Jurkat, Clone E6-1 (cell line): Measurements from ENCODE around the gene ANXA5. TPM values are rescaled to one million over a fixed set of nuclear protein-coding genes. Genes with fewer than 3 reads are reported as not detected.
"Not testable (repeated sequence)": the region's sequence is repeated elsewhere in the genome, so short reads cannot be mapped to it uniquely, and the experiment has no call there.

Experiments
- DNase-seq: peaks from one replicate; pipeline ENCODE4 v3.0.0-alpha.2; 2011; ENCODE audit warnings: low read depth, low spot score
- H3K4me3 ChIP-seq: 2 replicates; pipeline ENCODE4 v1.5.1; 2011; ENCODE audit warnings: mild to moderate bottlenecking, low read length, control low read depth, moderate library complexity
- polyA plus RNA-seq: library from polyadenylated mRNA; unstranded; fragments of >200 nt; gene quantifications from one replicate; pipeline ENCODE4 v1.2.1, GENCODE V29; 2012; ENCODE audit warnings: missing spikeins; ENCODE audit not compliant: insufficient read length, insufficient read depth

ANXA5 gene
- polyA plus RNA-seq: 51.4 TPM

DNA sequence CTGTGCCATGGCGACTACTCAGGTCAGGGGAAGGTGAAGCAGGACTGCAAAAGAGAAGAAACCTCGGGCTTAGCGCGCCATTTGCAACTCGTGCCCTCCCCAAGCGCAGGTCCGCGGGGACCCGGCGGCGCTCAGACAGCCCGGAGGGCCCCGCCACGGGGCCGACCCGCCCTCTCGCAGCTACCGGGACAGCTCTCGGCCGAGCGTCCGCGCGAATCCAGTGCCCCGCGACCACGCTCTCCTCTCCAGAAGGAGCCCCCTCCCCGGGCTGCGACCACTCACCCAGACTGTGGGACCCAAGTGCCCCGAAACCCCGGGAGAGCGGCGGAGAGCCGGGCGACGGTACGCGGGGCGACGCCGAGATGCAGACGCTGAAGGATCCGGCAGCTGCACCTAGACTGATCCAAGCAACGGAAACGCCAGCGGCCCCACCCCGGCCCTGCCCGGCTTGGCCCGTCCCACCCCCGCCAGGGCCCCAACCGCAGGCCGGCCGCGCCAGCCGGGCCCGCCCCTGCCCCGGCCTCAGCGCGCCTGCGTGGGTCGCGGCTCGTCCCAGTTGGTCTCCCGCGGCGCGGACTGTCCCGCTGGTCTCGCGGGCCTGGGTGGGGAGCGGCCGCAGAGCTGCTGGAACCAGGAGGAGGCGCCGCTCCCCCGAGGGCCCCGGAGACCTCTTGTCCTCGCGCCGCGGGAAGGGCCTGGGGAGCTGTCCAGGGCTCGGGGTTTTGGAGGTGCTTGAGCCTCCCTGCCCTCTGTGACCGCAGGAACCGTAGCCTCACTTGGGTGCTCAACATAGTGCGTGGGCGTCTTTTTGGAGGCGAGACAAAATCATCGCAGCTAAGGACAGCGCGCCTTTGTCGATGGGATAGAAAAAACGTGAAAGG is at the start of gene ANXA5:
Gene ANXA5, minus strand, starts transcription at position 400 of the 881 bp plus-strand sequence. Its CDS starts 391 bp downstream, at position 9.
- H3K4me3 ChIP-seq: peak within 1 kb of the TSS; percentile 58
- DNase-seq: no peak

DNA sequence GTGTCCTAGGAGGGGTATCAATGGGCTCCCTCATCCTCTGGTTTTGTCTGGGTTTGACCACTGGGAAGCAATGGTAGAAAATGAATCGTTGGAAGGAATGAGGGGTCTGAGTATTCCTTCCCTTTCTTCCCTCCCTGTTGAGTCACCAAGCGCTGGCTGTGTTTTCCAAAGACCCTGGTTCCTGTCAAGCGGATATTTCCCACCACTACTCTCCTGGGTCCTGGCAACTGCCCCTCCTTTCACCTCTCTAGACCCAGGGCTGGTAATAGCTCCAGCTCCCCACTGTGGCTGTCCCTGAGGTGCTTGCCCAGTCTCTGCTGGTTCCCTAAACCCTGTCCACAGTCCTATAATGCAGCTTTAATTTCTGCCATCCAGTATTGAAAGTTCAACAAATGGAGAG is 46.0 kb upstream of the ANXA5 start:
- DNase-seq: no peak

DNA sequence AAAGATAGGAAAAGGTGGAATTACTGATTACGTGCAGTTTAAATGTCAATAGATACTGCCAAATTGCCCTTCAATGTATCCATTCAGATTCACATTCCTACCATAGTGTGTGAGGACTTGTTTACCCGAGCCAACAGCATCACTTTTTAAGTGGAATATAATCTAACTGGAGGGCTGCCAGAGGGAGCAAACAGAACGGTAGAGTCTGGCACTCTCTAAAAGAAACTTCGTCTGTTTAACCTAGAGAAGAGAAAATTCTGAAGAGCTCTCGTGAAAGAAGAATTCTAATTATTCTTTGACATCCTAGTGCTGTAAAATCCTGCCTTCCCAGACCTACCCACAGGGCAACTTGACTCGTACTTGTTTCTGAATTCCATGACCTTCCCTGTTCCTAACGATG is 45.0 kb upstream of the ANXA5 start:
- no peak for DNase-seq
- no peak overlapping the region for H3K4me3 ChIP-seq

More for the DNA sequence above, 46.0 kb upstream of the ANXA5 start:
- H3K4me3 ChIP-seq: no peak overlapping the region

DNA sequence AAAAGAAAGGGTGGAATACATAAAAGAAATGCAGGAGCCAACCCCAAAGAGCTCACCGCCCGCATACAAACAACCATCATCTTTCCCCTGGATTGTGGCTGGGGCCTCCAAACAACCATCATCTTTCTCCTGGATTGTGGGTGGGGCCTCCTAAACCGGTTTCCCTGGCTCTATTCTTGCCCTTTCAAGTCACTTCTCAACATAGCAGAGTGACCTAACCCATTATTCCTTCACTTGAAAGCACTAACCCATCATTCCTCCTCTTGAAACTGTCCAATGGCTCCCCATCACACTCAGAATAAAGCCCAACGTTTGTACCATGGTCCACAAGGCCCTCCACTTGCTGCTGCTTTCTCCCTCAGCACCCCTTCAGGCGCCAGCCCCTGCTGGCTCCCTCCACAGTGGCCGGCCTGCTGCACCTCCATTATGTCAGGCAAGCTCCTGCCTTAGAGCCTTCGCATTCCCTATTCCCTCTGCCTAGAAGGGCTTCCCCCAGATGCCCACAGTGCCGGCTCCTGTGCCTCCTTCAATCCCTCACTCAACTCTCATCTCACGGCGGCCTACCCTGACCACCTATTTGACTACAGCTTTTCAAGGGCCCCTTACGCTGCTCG is 44.1 kb upstream of the ANXA5 start:
- DNase-seq: no peak
- no peak overlapping the region for H3K4me3 ChIP-seq

DNA sequence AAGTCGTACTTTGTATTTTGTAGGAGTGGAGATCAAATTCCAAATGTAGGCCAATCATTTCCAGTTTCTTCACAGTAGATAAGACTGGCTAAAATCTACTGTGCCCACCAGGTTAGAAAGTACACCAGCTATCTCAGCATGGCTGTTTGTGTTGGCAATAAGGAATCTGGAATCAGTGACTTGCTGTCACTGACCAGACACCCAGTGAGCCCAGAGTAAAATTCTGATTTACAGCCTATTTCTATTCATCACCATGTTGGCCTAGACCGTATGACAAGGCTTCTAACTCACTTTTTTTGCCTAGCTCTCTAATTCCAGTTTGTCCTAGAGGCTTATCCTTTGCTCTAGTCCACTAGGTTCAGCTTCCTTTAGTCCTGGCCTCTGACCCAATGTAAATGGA is 42.8 kb upstream of the ANXA5 start:
- no peak overlapping the region for H3K4me3 ChIP-seq
- no peak for DNase-seq

- H3K4me3 ChIP-seq: no peak overlapping the region
- DNase-seq: no peak
Measured at GRCh38 chr4:121738780-121739535, 42.2 kb upstream of the ANXA5 start.

DNA sequence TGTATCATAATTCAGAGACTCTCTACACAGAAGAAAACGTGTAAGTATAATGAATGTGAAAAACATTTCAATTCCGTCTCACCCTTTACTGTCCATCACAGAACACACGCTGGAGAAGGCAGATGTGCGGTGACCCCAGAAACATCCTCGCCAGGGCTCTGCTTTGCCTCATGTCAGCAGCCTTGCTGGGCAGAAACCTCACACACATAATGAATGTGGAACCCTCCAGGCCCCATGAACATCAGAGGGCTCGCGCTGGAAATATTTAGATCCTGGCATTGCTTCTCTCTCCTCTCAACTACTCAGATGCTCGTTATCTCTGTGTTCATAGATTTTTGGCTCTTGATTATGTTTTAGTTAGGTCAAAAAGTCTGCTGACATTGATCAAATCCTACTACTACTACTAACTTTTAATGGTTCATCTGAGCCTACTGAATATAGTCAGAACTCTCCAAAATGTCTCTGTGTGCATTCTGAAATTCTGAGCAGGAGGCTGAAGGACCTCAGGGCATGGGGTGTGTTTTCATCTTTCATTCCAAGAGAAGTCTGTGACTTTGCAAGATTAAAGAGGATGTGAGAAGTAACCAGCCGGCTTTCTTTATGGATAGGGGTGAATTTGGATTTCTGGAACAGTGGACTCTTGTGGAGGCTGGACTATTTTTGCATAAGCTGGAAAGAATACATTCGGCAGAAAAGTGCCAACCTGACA is 41.2 kb upstream of the ANXA5 start:
- no peak overlapping the region for H3K4me3 ChIP-seq
- no peak for DNase-seq

- H3K4me3 ChIP-seq: no peak overlapping the region
- DNase-seq: no peak
Measured at GRCh38 chr4:121736735-121737351, 40.1 kb upstream of the ANXA5 start.

DNA sequence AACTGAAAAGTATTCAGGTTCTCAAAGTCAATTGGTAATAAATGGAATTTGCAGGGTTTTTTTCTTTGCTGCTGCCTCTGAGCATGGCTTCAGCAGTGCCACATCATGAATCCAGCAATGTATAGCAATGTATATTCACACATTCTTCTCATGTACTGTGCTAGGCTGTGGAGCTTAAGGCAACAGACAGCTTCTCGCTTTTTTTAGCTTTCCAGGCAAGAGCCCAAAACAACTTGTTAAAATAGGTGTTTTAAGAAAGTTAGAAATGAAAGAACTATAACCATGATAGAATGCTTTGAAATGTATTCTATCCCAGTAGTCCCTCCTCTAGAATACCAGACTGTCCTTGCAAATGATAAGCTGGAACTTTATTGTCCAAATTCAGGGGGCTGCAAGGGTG is 37.8 kb upstream of the ANXA5 start:
- no peak overlapping the region for H3K4me3 ChIP-seq
- no peak for DNase-seq

- DNase-seq: no peak
Measured at GRCh38 chr4:121733942-121734341, 37.2 kb upstream of the ANXA5 start.

GRCh38 chr4:121729753-121730152 is 33.0 kb upstream of the ANXA5 start:
- not testable (repeated sequence) for H3K4me3 ChIP-seq, DNase-seq

More at GRCh38 chr4:121733942-121734341, 37.2 kb upstream of the ANXA5 start:
- H3K4me3 ChIP-seq: no peak overlapping the region

- no peak overlapping the region for H3K4me3 ChIP-seq
- no peak for DNase-seq
Measured at GRCh38 chr4:121728798-121729226, 32.0 kb upstream of the ANXA5 start.

GRCh38 chr4:121728066-121728465 is 31.3 kb upstream of the ANXA5 start:
- H3K4me3 ChIP-seq: no peak overlapping the region
- DNase-seq: no peak

GRCh38 chr4:121726642-121727268 is 30.0 kb upstream of the ANXA5 start:
- peak; percentile 36 for DNase-seq
- no peak overlapping the region for H3K4me3 ChIP-seq

DNA sequence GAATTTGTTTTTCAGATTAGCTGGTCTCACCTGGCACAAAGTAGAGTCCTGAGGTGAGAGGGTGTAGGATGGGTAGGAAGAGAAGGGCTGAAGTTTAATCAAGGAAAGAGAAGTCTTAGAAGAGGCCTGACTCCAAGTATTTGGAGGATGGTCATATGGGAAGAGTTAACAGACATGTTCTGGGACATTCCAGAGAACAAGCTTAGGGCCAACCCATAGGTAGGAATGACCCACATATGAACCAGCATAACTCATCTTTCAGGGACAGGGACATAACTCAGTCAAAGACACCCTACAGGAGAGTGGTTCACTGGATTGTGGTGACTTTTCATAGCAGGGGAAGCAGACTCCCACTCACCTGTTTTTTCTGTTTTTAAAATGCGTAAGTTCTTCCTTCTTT is 27.9 kb upstream of the ANXA5 start:
- no peak for DNase-seq
- no peak overlapping the region for H3K4me3 ChIP-seq

- no peak overlapping the region for H3K4me3 ChIP-seq
- no peak for DNase-seq
Measured at GRCh38 chr4:121721700-121722099, 24.9 kb upstream of the ANXA5 start.

DNA sequence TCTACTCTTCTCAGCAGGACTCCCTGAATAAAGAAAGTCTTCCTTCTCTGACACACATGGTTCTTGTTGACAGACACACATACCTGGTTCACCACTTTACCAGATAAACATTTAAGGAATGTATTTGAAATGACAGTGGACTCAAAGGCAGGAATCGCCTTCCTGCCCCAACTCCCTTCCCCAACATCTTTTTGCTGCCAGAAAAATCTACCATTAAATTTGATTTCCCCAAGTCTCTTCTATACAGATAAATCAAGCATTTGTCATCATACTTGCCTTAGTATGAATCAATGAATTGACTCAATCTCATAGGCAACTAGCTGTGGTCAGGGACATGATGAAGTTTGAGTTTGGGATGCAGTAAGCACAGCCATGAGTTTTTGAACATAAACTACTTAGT is 23.3 kb upstream of the ANXA5 start:
- no peak for DNase-seq

DNA sequence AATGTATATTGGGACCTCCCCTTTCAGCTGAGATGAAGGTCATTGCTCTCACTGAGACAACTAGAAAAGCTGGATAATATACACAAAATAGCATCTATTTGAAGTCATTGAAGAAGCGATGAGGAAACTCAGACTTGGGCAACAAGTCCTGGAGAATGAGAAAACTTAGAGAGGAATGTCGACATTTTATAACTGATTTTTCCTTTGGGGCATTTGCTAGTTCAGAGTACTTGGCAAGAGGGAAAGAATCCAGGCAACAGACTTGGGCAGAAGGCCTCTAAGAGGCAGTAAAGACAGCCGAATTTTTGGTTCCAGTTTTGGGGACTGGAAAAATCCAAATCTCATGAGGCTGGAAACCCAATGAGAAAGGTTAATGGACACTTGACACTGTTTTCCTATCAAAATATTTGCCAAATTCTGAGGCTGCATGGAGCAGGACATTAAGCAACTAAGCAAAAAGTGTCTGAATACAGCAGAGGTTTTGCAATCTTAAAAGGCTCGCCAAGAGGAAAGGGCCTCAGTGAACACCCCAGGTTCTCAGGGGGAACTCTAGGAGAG is 21.0 kb upstream of the ANXA5 start:
- H3K4me3 ChIP-seq: no peak overlapping the region
- DNase-seq: no peak

More for the DNA sequence above, 23.3 kb upstream of the ANXA5 start:
- no peak overlapping the region for H3K4me3 ChIP-seq
